Parathyroid adenoma (tissue), 2 donors: ENCODE measurements around the gene BCL11B.

Experiments used
- H2AFZ ChIP-seq: fragments of 300-600 bp; sonication (generic); one replicate; pipeline ENCODE4 v1.7.0; 2017; ENCODE audit warnings: antibody characterized with exemption, mild to moderate bottlenecking
- H3K27ac ChIP-seq: fragments of 300-600 bp; sonication (generic); one replicate; pipeline ENCODE4 v1.7.0; 2017
- H3K27me3 ChIP-seq: fragments of 300-600 bp; sonication (generic); one replicate; pipeline ENCODE4 v1.7.0; 2017; ENCODE audit warnings: low read length; ENCODE audit not compliant: control insufficient read depth, insufficient read depth
- H3K36me3 ChIP-seq: fragments of 300-600 bp; sonication (generic); one replicate; pipeline ENCODE4 v1.7.0; 2017; ENCODE audit warnings: low read length; ENCODE audit not compliant: control insufficient read depth, insufficient read depth
- H3K4me1 ChIP-seq: fragments of 300-600 bp; sonication (generic); one replicate; pipeline ENCODE4 v1.7.0; 2017; ENCODE audit warnings: control low read depth
- H3K4me2 ChIP-seq: fragments of 300-600 bp; sonication (generic); one replicate; pipeline ENCODE4 v1.7.0; 2017; ENCODE audit warnings: low read length
- H3K4me3 ChIP-seq: fragments of 300-600 bp; sonication (generic); one replicate; pipeline ENCODE4 v1.7.0; 2017; ENCODE audit warnings: low read depth, low read length
- H3K79me2 ChIP-seq: fragments of 300-600 bp; sonication (generic); one replicate; pipeline ENCODE4 v1.7.0; 2017; ENCODE audit warnings: control low read depth
- H3K9ac ChIP-seq: fragments of 300-600 bp; sonication (generic); one replicate; pipeline ENCODE4 v1.7.0; 2017; ENCODE audit warnings: mild to moderate bottlenecking
- H3K9me3 ChIP-seq: fragments of 300-600 bp; sonication (generic); one replicate; pipeline ENCODE4 v1.7.0; 2017; ENCODE audit warnings: low read length; ENCODE audit not compliant: control insufficient read depth
- TF ChIP-seq, protein P1 (sequence below): fragments of 300-600 bp; sonication (generic); IDR thresholded peaks from one replicate; pipeline ENCODE4 v1.7.0; 2017; ENCODE audit warnings: antibody characterized with exemption, mild to moderate bottlenecking
- donor health status: primary hyperparathyroidism.

BCL11B gene

GRCh38 chr14:99262977-99263448, 9.0 kb downstream of the BCL11B start:
- H3K27ac ChIP-seq, result no peak overlapping the region
- no peak overlapping the region for H2AFZ ChIP-seq
- no peaks in the 10 kb centered on the region for H3K9me3 ChIP-seq
- no peak overlapping the region for H3K4me3 ChIP-seq
- H3K4me1 ChIP-seq, result peaks cover 3% of the 10 kb centered on the region
- H3K79me2 ChIP-seq, result no peaks in the 10 kb centered on the region
- TF ChIP-seq, protein P1, sequence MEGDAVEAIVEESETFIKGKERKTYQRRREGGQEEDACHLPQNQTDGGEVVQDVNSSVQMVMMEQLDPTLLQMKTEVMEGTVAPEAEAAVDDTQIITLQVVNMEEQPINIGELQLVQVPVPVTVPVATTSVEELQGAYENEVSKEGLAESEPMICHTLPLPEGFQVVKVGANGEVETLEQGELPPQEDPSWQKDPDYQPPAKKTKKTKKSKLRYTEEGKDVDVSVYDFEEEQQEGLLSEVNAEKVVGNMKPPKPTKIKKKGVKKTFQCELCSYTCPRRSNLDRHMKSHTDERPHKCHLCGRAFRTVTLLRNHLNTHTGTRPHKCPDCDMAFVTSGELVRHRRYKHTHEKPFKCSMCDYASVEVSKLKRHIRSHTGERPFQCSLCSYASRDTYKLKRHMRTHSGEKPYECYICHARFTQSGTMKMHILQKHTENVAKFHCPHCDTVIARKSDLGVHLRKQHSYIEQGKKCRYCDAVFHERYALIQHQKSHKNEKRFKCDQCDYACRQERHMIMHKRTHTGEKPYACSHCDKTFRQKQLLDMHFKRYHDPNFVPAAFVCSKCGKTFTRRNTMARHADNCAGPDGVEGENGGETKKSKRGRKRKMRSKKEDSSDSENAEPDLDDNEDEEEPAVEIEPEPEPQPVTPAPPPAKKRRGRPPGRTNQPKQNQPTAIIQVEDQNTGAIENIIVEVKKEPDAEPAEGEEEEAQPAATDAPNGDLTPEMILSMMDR, result no peak
- H3K27me3 ChIP-seq, result no peaks in the 10 kb centered on the region
- H3K9ac ChIP-seq, result no peak overlapping the region
- H3K36me3 ChIP-seq, result no peaks in the 10 kb centered on the region
- H3K4me2 ChIP-seq, result no peak overlapping the region

- Histone ChIP-seq H2AFZ (peak overlapping the region; percentile 16), H3K9me3 (no peaks in the 10 kb centered on the region), H3K36me3 (no peaks in the 10 kb centered on the region), H3K4me1 (peaks cover 3% of the 10 kb centered on the region), H3K4me2 (no peak overlapping the region), H3K27ac (no peak overlapping the region), H3K79me2 (no peaks in the 10 kb centered on the region), H3K4me3 (no peak overlapping the region), H3K9ac (no peak overlapping the region), H3K27me3 (no peaks in the 10 kb centered on the region)
- TF ChIP-seq, protein P1, result no peak
Measured at GRCh38 chr14:99261912-99262787, 9.8 kb downstream of the BCL11B start.

DNA sequence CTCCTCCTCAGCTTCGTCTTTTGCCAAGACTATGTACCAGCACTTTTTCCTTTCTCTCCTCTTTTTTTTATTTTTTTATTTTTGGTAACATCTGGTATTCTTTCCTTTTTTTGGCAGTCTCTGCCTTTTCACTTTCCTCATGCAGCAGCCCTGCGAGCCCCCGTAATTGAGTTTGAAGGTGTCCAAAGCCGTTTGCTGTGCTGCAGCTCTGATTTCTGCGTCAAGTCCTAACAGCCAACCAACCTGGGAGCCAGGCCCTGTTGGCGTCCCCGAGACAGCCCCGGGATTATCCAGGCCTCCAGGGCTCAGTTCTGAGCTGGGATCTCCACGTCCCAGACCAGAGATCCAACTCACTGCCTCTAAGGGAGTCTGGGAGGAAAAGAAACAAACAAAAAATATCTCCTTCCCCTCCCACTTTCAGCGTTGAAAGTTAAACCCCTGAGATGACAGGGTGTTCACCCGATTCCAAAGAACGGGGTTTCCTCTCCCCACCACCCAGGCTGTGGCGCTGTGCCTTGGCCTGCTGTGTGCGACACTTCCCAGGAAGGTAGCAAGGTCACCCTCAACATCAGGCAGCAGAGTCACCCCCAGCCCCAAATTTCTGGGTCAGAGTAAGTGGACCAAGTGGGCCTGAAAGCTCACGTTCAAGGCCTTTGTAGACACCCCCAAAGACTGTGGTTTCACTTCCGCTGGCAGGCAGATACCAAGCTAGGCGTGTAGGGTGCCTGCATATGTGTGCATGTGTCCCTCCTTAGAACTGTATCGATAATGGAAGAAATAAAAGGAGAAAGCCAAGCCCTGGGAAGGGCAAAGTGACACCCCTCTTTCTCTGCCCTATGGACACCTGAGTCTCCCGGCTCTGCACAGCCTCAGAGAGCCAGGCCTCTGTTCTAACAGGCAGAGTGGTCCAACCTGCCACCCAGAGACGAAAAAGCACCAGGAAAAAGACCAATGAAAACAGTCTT, 11.1 kb downstream of the BCL11B start:
- no peak overlapping the region for H3K4me3 ChIP-seq
- H2AFZ ChIP-seq, result no peak overlapping the region
- H3K36me3 ChIP-seq, result no peaks in the 10 kb centered on the region
- no peak overlapping the region for H3K9ac ChIP-seq
- H3K4me2 ChIP-seq, result no peak overlapping the region
- no peaks in the 10 kb centered on the region for H3K9me3 ChIP-seq
- H3K79me2 ChIP-seq, result no peaks in the 10 kb centered on the region
- TF ChIP-seq, protein P1, result no peak
- H3K27ac ChIP-seq, result no peak overlapping the region
- H3K27me3 ChIP-seq, result no peaks in the 10 kb centered on the region
- peaks cover under 1% of the 10 kb centered on the region for H3K4me1 ChIP-seq

DNA sequence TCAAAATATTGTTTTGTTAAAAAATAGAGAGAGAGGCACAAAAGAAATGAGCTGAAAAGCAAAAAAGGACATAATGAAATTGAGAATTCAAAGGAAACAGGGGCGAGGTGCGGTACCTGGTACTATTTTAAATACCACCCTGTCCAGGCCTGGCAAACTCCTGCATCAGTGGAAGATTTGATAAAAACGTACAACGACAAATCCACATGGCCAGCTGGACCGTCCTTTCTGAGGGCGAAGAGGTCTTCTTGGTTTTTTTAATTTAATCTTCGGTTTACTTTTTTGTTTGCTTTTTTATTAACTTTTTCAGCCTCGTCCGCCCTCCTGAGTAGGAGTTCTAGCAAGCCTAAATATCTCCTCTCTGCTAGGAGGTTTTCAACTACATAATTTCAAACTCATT, 11.9 kb downstream of the BCL11B start:
- Histone ChIP-seq H3K36me3 (no peaks in the 10 kb centered on the region), H3K27me3 (no peaks in the 10 kb centered on the region), H3K4me2 (no peak overlapping the region), H3K27ac (no peak overlapping the region), H3K79me2 (no peaks in the 10 kb centered on the region), H3K9me3 (no peaks in the 10 kb centered on the region), H3K4me3 (no peak overlapping the region), H3K9ac (no peak overlapping the region), H2AFZ (no peak overlapping the region), H3K4me1 (no peaks in the 10 kb centered on the region)
- TF ChIP-seq, protein P1, result no peak
